Kidney (tissue), 14 donors: ENCODE results near the gene CNIH2. TPM values are rescaled to one million over a fixed set of nuclear protein-coding genes. Genes with fewer than 3 reads are reported as not detected.

Source experiments
- DNase-seq, 5 donors: peaks; one replicate each; pipeline ENCODE4 v3.0.0-alpha.2; 2013 to 2020
- FAIRE-seq: peaks from 2 replicates; lab custom pipeline; 2012; peaks lifted over from hg19 to GRCh38; lab: Jason Lieb, UNC
- H3K27ac ChIP-seq, 2 donors: one replicate each; pipeline ENCODE4 v1.7.0; 2013; ENCODE audit warnings: low read depth in 2 of 2, low read length in 2 of 2, inconsistent platforms in 1 of 2
- H3K27me3 ChIP-seq: one replicate; pipeline ENCODE4 v1.7.1; 2013; ENCODE audit warnings: low read length, inconsistent platforms; ENCODE audit not compliant: control insufficient read depth, insufficient read depth
- H3K36me3 ChIP-seq, 3 donors: one replicate each; pipeline versions ENCODE4 v1.7.0 to v1.7.1; 2013; ENCODE audit warnings: low read length in 3 of 3, control low read depth in 1 of 3, inconsistent platforms in 1 of 3; ENCODE audit not compliant: insufficient read depth in 3 of 3, control insufficient read depth in 2 of 3
- H3K4me1 ChIP-seq, 3 donors: one replicate each; pipeline versions ENCODE4 v1.7.0 to v1.7.1; 2013; ENCODE audit warnings: low read length in 3 of 3, inconsistent platforms in 1 of 3, low read depth in 1 of 3; ENCODE audit not compliant: control insufficient read depth in 2 of 3, insufficient read depth in 2 of 3
- H3K4me3 ChIP-seq, 3 donors: one replicate each; pipeline versions ENCODE4 v1.7.0 to v1.8.1; 2013; ENCODE audit warnings: low read length in 3 of 3, control low read depth in 1 of 3, inconsistent platforms in 1 of 3
- H3K9ac ChIP-seq, 3 donors: one replicate each; pipeline versions ENCODE4 v1.7.0 to v1.7.1; 2013; ENCODE audit warnings: low read length in 3 of 3, control low read depth in 1 of 3, inconsistent platforms in 1 of 3
- H3K9me3 ChIP-seq, 3 donors: one replicate each; pipeline versions ENCODE4 v1.7.0 to v1.7.1; 2013; ENCODE audit warnings: low read length in 3 of 3, control low read depth in 1 of 3, inconsistent platforms in 1 of 3; ENCODE audit not compliant: control insufficient read depth in 2 of 3, insufficient read depth in 1 of 3
- intact Hi-C: fragments of 100-400 bp; cut with DNase I; formaldehyde crosslinking; loops from one replicate; pipeline ENCODE4 v1.11.1; 2022
- polyA plus RNA-seq: library from polyadenylated mRNA; stranded (reverse); fragments of 350-450 nt; fragmentation: Illumina TruSeq; extraction: RNeasy Lipid Tissue Mini Kit (QIAGEN cat#74804); gene quantifications from one replicate; pipeline ENCODE4 v1.2.3, GENCODE V29; 2014; ENCODE audit warnings: low read depth, low replicate concordance; ENCODE audit not compliant: insufficient read depth
- total RNA-seq: library from RNA; stranded (reverse); fragmentation: NEBNext Ultra II Directional; extraction: Animal tissue kit (Norgen Biotek cat#: 25700); gene quantifications from one replicate; pipeline ENCODE4 v1.2.1, GENCODE V29; 2021
- TF ChIP-seq, protein P1 (sequence below): IDR thresholded peaks from 3 replicates; pipeline ENCODE4 v1.5.1; 2012; ENCODE audit warnings: mild to moderate bottlenecking, moderate library complexity, borderline replicate concordance; ENCODE audit not compliant: insufficient read depth; ENCODE audit errors: extremely low read depth
- donor health status: control.
- donor health status: control.
- donor health status: control.
- donor health status: control.
- donor health status: control.
- donor health status: DM: yes; HTN: yes; CAD: no.
- donor health status: Normal renal cell carcinoma (clear cell type).

CNIH2 gene
- total and polyA plus RNA-seq, 2 donors from 2014 or later = 0.63 TPM; not detected in 1

DNA sequence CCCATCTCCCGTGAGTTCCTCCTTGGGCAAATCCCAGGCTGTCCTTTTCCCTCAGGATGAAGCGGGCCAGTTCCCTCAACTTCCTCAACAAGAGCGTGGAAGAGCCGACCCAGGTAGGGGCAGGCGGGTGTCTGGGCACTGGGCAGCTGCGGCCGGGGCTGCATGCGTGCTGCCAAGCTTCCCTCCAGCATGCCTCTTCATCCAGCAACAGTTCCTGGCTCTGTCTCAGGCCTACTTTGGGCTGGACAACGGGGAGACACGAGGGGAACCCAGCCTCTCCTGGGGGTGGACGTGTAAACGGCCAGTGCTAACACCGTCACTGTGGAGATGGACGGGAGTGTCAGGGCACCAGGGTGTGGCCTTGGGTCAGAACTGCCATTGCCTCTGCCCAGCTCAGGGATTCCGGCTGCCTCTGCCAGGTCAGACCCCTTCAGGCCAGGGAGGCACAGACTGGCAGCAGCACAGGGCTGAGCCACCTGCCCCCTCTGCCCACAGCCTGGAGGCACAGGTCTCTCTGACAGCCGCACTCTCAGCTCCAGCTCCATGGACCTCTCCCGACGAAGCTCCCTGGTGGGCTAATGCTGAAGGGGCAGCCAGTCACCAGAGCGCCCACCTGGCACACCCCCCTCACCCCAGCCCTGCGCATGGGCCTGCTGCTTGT is 11.5 kb upstream of the CNIH2 start:
- no peaks in the 10 kb centered on the region for H3K27me3 ChIP-seq
- peaks cover 0 to 7% (median 2%) of the 10 kb centered on the region in 3 donors for H3K36me3 ChIP-seq
- H3K27ac ChIP-seq = peak overlapping the region in 1 of 2 donors; percentile 32
- intact Hi-C loops = no loop called here
- DNase-seq = peak in 2 of 5 donors; percentile 81 to 88
- H3K4me1 ChIP-seq = peaks cover 0 to 13% (median 6%) of the 10 kb centered on the region in 3 donors
- no peaks in the 10 kb centered on the region for H3K9me3 ChIP-seq
- H3K9ac ChIP-seq = peak overlapping the region in 1 of 3 donors; percentile 51
- TF ChIP-seq, protein P1, sequence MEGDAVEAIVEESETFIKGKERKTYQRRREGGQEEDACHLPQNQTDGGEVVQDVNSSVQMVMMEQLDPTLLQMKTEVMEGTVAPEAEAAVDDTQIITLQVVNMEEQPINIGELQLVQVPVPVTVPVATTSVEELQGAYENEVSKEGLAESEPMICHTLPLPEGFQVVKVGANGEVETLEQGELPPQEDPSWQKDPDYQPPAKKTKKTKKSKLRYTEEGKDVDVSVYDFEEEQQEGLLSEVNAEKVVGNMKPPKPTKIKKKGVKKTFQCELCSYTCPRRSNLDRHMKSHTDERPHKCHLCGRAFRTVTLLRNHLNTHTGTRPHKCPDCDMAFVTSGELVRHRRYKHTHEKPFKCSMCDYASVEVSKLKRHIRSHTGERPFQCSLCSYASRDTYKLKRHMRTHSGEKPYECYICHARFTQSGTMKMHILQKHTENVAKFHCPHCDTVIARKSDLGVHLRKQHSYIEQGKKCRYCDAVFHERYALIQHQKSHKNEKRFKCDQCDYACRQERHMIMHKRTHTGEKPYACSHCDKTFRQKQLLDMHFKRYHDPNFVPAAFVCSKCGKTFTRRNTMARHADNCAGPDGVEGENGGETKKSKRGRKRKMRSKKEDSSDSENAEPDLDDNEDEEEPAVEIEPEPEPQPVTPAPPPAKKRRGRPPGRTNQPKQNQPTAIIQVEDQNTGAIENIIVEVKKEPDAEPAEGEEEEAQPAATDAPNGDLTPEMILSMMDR = no peak
- H3K4me3 ChIP-seq = peak overlapping the region in 1 of 3 donors; percentile 92
- FAIRE-seq = no peak

- Histone ChIP-seq H3K27me3 (no peaks in the 10 kb centered on the region), H3K4me3 (peak overlapping the region; percentile 60 to 92 (median 65)), H3K4me1 (peaks cover 0 to 13% (median 6%) of the 10 kb centered on the region in 3 donors), H3K36me3 (peaks cover 2 to 9% (median 3%) of the 10 kb centered on the region in 3 donors), H3K9me3 (no peaks in the 10 kb centered on the region), H3K27ac (peak overlapping the region; percentile 32 to 99), H3K9ac (peak overlapping the region; percentile 17 to 51 (median 18))
- TF ChIP-seq, protein P1 = no peak
- no peak for DNase-seq
- FAIRE-seq = no peak
- intact Hi-C loops = no loop called here
Measured at GRCh38 chr11:66267039-66267378, 11.0 kb upstream of the CNIH2 start.

DNA sequence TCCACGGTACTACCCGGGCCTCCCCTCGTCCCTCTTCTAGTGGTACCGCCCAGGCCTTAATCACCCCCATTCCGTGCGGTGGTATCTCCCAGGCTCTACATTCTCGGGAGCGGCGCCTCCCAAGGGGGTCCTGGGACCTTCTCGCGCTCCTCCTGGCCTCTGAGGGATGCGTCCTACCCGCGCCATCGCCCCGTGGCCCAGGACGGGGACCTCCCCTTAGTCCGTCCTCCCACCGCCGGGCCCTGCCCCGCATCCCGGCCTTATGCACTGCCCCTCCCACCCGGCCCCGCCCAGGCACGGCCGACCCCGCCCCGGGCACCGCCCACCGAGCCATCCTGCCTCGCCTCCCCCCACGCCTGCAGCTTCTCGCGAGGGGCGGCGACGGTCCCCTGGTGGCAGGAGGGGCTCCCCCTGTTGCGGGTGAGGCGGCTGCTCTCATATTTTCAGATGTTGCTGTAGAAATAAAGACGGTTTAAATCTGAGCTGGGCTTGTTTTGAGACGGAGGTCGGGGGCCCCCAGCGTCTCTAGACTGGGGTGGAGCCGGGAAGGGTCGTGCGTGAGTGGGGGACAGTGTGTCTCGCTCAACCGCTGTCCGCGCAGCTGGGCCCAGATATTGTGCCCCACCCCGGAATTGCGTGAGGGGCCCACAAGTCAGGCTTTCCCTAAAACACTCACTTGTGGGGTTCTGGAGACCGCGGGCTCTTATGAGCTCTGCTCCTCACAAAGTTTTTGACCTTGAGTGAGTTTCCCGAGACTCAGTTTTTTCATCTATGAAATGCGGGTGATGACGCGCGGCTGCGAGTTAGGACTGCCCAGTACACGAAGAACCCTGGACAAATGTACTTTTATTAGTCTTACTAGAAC is 10.4 kb upstream of the CNIH2 start:
- Histone ChIP-seq H3K9me3 (no peaks in the 10 kb centered on the region), H3K4me1 (peaks cover 0 to 13% (median 6%) of the 10 kb centered on the region in 3 donors), H3K27ac (peak overlapping the region; percentile 98 to 99), H3K4me3 (peak overlapping the region; percentile 69 to 92 (median 85)), H3K36me3 (peaks cover 6 to 9% (median 9%) of the 10 kb centered on the region in 3 donors), H3K9ac (peak overlapping the region; percentile 42 to 97 (median 68)), H3K27me3 (no peaks in the 10 kb centered on the region)
- DNase-seq (peak; percentile 92 to 98 (median 96)), FAIRE-seq (no peak)
- TF ChIP-seq, protein P1 = no peak
- intact Hi-C loops = no loop called here
